HCT116 (cell line): ENCODE measurements around the gene GABBR2.

ENCODE experiments used
- CEBPB ChIP-seq: IDR thresholded peaks from 2 replicates; pipeline ENCODE4 v1.6.1; 2012; ENCODE audit warnings: low read depth
- EZH2 ChIP-seq: fragments of 200-600 bp; sonication (generic); IDR thresholded peaks from 2 replicates; pipeline ENCODE4 v1.6.1; 2017; ENCODE audit warnings: antibody characterized with exemption, mixed run types
- FOSL1 ChIP-seq: IDR thresholded peaks from 2 replicates; pipeline ENCODE4 v1.6.1; 2012; ENCODE audit warnings: low read depth
- JUND ChIP-seq: IDR thresholded peaks from 2 replicates; pipeline ENCODE4 v1.6.1; 2012
- POLR2A ChIP-seq: IDR thresholded peaks from 2 replicates; pipeline ENCODE4 v1.7.0; 2011; ENCODE audit warnings: borderline replicate concordance; ENCODE audit not compliant: insufficient read depth, insufficient read length; ENCODE audit errors: extremely low read depth
- REST ChIP-seq: IDR thresholded peaks from 2 replicates; pipeline ENCODE4 v1.6.1; 2012; ENCODE audit warnings: low read depth
- SIN3A ChIP-seq: IDR thresholded peaks from 2 replicates; pipeline ENCODE4 v1.6.1; 2012; ENCODE audit warnings: low read depth
- SP1 ChIP-seq: IDR thresholded peaks from 2 replicates; pipeline ENCODE4 v1.6.1; 2012; ENCODE audit warnings: low read depth
- SRF ChIP-seq: IDR thresholded peaks from 2 replicates; pipeline ENCODE4 v1.6.1; 2012; ENCODE audit warnings: low read depth
- TCF7L2 ChIP-seq: IDR thresholded peaks from 2 replicates; pipeline ENCODE4 v1.7.0; 2011; ENCODE audit warnings: borderline replicate concordance, inconsistent platforms; ENCODE audit not compliant: insufficient read depth, insufficient read length; ENCODE audit errors: extremely low read depth
- ZBTB33 ChIP-seq: IDR thresholded peaks from 2 replicates; pipeline ENCODE4 v1.6.1; 2011; ENCODE audit warnings: mild to moderate bottlenecking, low read length, moderate library complexity; ENCODE audit not compliant: insufficient replicate concordance; ENCODE audit errors: extremely low read depth
- ZFX ChIP-seq: fragments of 450-650 bp; IDR thresholded peaks from 2 replicates; pipeline ENCODE4 v1.6.1; 2017
- TF ChIP-seq, protein P1 (sequence below), 3 experiments: fragments of 200-600 bp in 1 of 3; sonication (generic) in 1 of 3; IDR thresholded peaks in 2 of 3; conservative IDR thresholded peaks in 1 of 3; 2 replicates each; pipeline ENCODE4 v1.5.1; 2012 to 2017; ENCODE audit warnings: low read depth in 2 of 3, low read length in 2 of 3, antibody characterized with exemption in 1 of 3, borderline replicate concordance in 1 of 3, control low read depth in 1 of 3, mild to moderate bottlenecking in 1 of 3, mixed read lengths in 1 of 3, mixed run types in 1 of 3, moderate library complexity in 1 of 3; ENCODE audit not compliant: insufficient read depth in 1 of 3

GRCh38 chr9:98558575-98558974 lies 150.2 kb downstream of the GABBR2 start:
- TF ChIP-seq POLR2A (no peak), EZH2 (no peak), REST (no peak), FOSL1 (no peak), SP1 (no peak), JUND (no peak), TCF7L2 (no peak), ZFX (no peak), SRF (no peak), ZBTB33 (no peak), CEBPB (no peak), SIN3A (no peak)
- TF ChIP-seq, protein P1, sequence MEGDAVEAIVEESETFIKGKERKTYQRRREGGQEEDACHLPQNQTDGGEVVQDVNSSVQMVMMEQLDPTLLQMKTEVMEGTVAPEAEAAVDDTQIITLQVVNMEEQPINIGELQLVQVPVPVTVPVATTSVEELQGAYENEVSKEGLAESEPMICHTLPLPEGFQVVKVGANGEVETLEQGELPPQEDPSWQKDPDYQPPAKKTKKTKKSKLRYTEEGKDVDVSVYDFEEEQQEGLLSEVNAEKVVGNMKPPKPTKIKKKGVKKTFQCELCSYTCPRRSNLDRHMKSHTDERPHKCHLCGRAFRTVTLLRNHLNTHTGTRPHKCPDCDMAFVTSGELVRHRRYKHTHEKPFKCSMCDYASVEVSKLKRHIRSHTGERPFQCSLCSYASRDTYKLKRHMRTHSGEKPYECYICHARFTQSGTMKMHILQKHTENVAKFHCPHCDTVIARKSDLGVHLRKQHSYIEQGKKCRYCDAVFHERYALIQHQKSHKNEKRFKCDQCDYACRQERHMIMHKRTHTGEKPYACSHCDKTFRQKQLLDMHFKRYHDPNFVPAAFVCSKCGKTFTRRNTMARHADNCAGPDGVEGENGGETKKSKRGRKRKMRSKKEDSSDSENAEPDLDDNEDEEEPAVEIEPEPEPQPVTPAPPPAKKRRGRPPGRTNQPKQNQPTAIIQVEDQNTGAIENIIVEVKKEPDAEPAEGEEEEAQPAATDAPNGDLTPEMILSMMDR (IDR thresholded peaks at IDR 0.05 in 2 of 3, conservative IDR thresholded peaks at IDR 0.05 in 1 of 3; ENCODE audit: borderline replicate concordance in 1 of 3, insufficient read depth in 1 of 3, low read depth in 2 of 3, low read length in 2 of 3) = no peak
